Measurements from ENCODE around the gene FAM227A.
"Not testable (repeated sequence)": the region's sequence is repeated elsewhere in the genome, so short reads cannot be mapped to it uniquely, and the experiment has no call there.

FAM227A gene

GRCh38 chr22:38611559-38611958 lies 44.6 kb downstream of the FAM227A start:
- no peak overlapping the region for H3K4me3 ChIP-seq (ENCODE audit: low read depth, low read length)
- no peak for TF ChIP-seq CTCF (conservative IDR thresholded peaks at IDR 0.05; ENCODE audit: low read depth, low read length)
- no peak for DNase-seq (ENCODE audit: low read depth)

GRCh38 chr22:38610234-38610633 lies 46.0 kb downstream of the FAM227A start:
- H3K4me3 ChIP-seq (ENCODE audit: low read depth, low read length) = no peak overlapping the region
- TF ChIP-seq CTCF (conservative IDR thresholded peaks at IDR 0.05; ENCODE audit: low read depth, low read length) = no peak
- DNase-seq (ENCODE audit: low read depth) = no peak

- no peak for TF ChIP-seq CTCF (conservative IDR thresholded peaks at IDR 0.05; ENCODE audit: low read depth, low read length)
- H3K4me3 ChIP-seq (ENCODE audit: low read depth, low read length) = no peak overlapping the region
- no peak for DNase-seq (ENCODE audit: low read depth)
These were observed 47.0 kb downstream of the FAM227A start for GRCh38 chr22:38608992-38609750.

- H3K4me3 ChIP-seq (ENCODE audit: low read depth, low read length) = no peak overlapping the region
- no peak for TF ChIP-seq CTCF (conservative IDR thresholded peaks at IDR 0.05; ENCODE audit: low read depth, low read length)
- DNase-seq (ENCODE audit: low read depth) = no peak
These were observed 48.5 kb downstream of the FAM227A start for GRCh38 chr22:38607680-38608079.

GRCh38 chr22:38602166-38602565 lies 54.0 kb downstream of the FAM227A start:
- TF ChIP-seq CTCF (conservative IDR thresholded peaks at IDR 0.05; ENCODE audit: low read depth, low read length) = no peak
- no peak for DNase-seq (ENCODE audit: low read depth)
- no peak overlapping the region for H3K4me3 ChIP-seq (ENCODE audit: low read depth, low read length)

- no peak overlapping the region for H3K4me3 ChIP-seq (ENCODE audit: low read depth, low read length)
- TF ChIP-seq CTCF (conservative IDR thresholded peaks at IDR 0.05; ENCODE audit: low read depth, low read length) = no peak
These were observed 54.9 kb downstream of the FAM227A start for GRCh38 chr22:38601221-38601764.

GRCh38 chr22:38599466-38599865 lies 56.7 kb downstream of the FAM227A start:
- no peak for TF ChIP-seq CTCF (conservative IDR thresholded peaks at IDR 0.05; ENCODE audit: low read depth, low read length)
- DNase-seq (ENCODE audit: low read depth) = no peak
- H3K4me3 ChIP-seq (ENCODE audit: low read depth, low read length) = no peak overlapping the region

More at GRCh38 chr22:38601221-38601764, 54.9 kb downstream of the FAM227A start:
- no peak for DNase-seq (ENCODE audit: low read depth)

- DNase-seq (ENCODE audit: low read depth); H3K4me3 ChIP-seq (ENCODE audit: low read depth, low read length): not testable (repeated sequence)
These were observed 73.3 kb downstream of the FAM227A start for GRCh38 chr22:38582923-38583322.
